ENCODE results near the gene PPP1R12B.
A peak's percentile ranks its signal among the peaks of the same experiment; 100 is the strongest.

The PPP1R12B gene

DNA sequence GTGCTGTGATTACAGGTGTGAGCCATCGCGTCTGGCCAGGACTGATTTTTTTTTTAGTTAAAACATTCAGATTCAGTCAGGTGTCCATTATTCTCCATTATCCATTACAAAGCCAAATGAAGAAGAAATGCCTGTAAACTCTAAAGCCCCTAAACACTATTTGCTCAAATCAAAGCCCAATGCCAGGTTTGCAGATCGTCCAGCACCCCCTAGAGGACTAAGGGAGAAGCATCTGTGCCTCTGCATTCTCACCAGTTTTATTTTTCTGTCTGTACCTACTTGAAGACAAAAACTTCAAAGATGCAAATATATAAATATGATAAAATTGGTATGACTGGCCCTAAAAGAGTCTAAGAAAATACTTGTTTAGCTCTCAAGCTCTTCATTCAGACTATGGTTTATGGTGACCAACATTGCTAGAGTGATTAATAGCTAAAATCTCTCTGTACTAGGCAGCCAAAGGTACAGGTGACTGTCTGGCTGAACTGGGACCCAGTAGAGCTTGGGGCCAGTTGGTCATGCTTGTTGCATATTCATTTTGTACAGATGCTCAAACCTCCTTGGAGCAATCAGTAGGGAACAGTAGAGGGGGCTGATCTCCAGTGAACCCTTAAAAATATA is 223.3 kb downstream of the PPP1R12B start:
- Histone ChIP-seq H3K9me3 (ENCODE audit: control insufficient read depth, insufficient read depth, low read depth, low read length) (no peaks in the 10 kb centered on the region), H3K27ac (ENCODE audit: extremely low read depth, low read depth, low read length) (no peak overlapping the region), H3K4me3 (ENCODE audit: low read depth, low read length) (no peak overlapping the region), H3K4me1 (ENCODE audit: control insufficient read depth, insufficient read depth, low read length) (no peaks in the 10 kb centered on the region), H3K36me3 (ENCODE audit: control insufficient read depth in 2 of 2, insufficient read depth in 1 of 2, low read length in 2 of 2) (no peaks in the 10 kb centered on the region)
- TF ChIP-seq ZNF354C (tag by site-specific recombination; IDR thresholded peaks at IDR 0.05; ENCODE audit: borderline replicate concordance, low read depth) (no peak), ZNF660 (tag by site-specific recombination; IDR thresholded peaks at IDR 0.05) (0 out of 2 replicates have a peak, but pooled peaks have one; percentile 25), GFI1B (tag by site-specific recombination; IDR thresholded peaks at IDR 0.05) (peak; percentile 89), ZNF791 (tag by site-specific recombination; IDR thresholded peaks at IDR 0.05) (no peak), ZNF654 (tag by site-specific recombination; IDR thresholded peaks at IDR 0.05; ENCODE audit: low read depth) (peak; percentile 71)
- TF ChIP-seq, protein P1, sequence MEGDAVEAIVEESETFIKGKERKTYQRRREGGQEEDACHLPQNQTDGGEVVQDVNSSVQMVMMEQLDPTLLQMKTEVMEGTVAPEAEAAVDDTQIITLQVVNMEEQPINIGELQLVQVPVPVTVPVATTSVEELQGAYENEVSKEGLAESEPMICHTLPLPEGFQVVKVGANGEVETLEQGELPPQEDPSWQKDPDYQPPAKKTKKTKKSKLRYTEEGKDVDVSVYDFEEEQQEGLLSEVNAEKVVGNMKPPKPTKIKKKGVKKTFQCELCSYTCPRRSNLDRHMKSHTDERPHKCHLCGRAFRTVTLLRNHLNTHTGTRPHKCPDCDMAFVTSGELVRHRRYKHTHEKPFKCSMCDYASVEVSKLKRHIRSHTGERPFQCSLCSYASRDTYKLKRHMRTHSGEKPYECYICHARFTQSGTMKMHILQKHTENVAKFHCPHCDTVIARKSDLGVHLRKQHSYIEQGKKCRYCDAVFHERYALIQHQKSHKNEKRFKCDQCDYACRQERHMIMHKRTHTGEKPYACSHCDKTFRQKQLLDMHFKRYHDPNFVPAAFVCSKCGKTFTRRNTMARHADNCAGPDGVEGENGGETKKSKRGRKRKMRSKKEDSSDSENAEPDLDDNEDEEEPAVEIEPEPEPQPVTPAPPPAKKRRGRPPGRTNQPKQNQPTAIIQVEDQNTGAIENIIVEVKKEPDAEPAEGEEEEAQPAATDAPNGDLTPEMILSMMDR (tag by site-specific recombination; IDR thresholded peaks at IDR 0.05): peak; percentile 24; the same call in 1 of the 2 replicates
- ChIA-PET POLR2A (no interaction called here), CTCF (interaction anchor here (0.6 to 2.9 kb wide), 35 partner anchors 7 to 575 kb away, joined by 3 to 20 read pairs (median 4); no protein-coding TSS in a partner anchor)

DNA sequence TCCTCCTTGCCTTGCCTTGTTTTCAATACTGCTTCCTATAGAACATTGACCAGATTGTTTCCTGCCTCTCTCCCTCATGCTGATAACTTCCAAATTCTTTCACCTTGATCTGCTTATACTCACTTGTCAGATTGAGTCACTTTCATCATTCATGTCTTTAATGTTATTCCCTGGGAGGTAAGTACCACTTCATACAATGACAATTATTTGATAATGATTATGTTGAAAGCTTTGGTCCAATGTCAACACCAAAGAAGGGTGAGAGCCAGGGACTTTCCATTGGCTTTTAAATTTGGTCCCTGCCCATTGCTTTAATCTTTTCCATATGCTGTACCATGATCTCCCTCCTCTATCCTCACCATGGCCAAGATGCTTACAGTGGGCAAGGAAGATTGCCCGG is 224.4 kb downstream of the PPP1R12B start:
- CTCF ChIA-PET: interaction anchor here (1.2 to 2.9 kb wide), 7 partner anchors 8 to 73 kb away, joined by 3 to 20 read pairs (median 6); no protein-coding TSS in a partner anchor
- Histone ChIP-seq H3K36me3 (ENCODE audit: control insufficient read depth in 2 of 2, insufficient read depth in 1 of 2, low read length in 2 of 2) (no peaks in the 10 kb centered on the region), H3K4me3 (ENCODE audit: low read depth, low read length) (no peak overlapping the region), H3K4me1 (ENCODE audit: control insufficient read depth, insufficient read depth, low read length) (no peaks in the 10 kb centered on the region), H3K9me3 (ENCODE audit: control insufficient read depth, insufficient read depth, low read depth, low read length) (no peaks in the 10 kb centered on the region), H3K27ac (ENCODE audit: extremely low read depth, low read depth, low read length) (no peak overlapping the region)
- TF ChIP-seq GLIS1 (tag by site-specific recombination; IDR thresholded peaks at IDR 0.05) (peak; percentile 41; the same call in 1 of the 2 replicates), WT1 (tag by site-specific recombination; IDR thresholded peaks at IDR 0.05) (peak; percentile 60), ZNF654 (tag by site-specific recombination; IDR thresholded peaks at IDR 0.05; ENCODE audit: low read depth) (no peak)
- POLR2A ChIA-PET: no interaction called here

DNA sequence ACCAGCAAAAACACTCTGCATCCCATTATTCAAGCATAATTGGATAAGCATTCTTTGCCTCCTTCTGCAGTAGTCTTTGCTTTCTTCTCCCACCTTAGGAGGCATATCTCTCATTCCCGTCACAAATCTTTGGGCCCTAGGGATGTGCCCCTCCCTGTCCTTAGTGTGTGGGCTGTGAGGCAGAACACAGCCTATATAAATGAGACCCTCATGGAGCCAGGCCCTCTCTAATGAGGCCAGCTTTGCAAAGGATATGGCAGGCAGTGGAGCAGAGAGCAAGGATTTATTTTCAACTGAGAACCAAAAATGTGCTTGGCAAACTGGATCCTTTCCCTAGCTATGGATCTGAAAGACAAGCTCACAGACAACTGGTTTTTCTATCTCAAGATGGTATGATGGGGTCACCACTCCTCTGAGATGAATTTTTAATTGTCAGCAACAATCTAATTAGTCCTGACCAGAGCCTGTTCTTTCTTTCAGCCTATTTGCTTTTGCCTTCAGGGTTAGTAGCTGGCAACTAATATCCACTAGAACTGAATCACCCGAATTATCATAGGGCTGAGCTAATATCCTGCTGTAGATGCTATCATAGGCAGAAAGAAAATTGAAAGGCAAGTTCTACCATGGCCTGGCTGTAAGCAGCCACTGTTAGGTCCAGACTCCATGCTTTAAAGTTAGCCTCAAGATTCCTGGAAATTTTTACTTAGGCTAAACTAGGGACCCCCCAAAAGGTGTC is 227.6 kb downstream of the PPP1R12B start:
- CTCF ChIA-PET: interaction anchor here (0.8 to 1.8 kb wide), 6 partner anchors 24 to 234 kb away, joined by 3 to 11 read pairs (median 4); no protein-coding TSS in a partner anchor
- H3K9me3 ChIP-seq (ENCODE audit: control insufficient read depth, insufficient read depth, low read depth, low read length): no peaks in the 10 kb centered on the region
- peaks cover 0 to 4% of the 10 kb centered on the region in 2 experiments; a peak in 1 of 3 replicates for H3K36me3 ChIP-seq (ENCODE audit: control insufficient read depth in 2 of 2, insufficient read depth in 1 of 2, low read length in 2 of 2)
- peaks cover 8% of the 10 kb centered on the region for H3K4me1 ChIP-seq (ENCODE audit: control insufficient read depth, insufficient read depth, low read length)
- POLR2A ChIA-PET: no interaction called here
- no peak overlapping the region for H3K4me3 ChIP-seq (ENCODE audit: low read depth, low read length)
- no peak overlapping the region for H3K27ac ChIP-seq (ENCODE audit: extremely low read depth, low read depth, low read length)
- TF ChIP-seq, protein P2, sequence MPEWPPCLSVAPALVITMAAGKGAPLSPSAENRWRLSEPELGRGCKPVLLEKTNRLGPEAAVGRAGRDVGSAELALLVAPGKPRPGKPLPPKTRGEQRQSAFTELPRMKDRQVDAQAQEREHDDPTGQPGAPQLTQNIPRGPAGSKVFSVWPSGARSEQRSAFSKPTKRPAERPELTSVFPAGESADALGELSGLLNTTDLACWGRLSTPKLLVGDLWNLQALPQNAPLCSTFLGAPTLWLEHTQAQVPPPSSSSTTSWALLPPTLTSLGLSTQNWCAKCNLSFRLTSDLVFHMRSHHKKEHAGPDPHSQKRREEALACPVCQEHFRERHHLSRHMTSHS (tag by site-specific recombination; IDR thresholded peaks at IDR 0.05): no peak
- TF ChIP-seq ZNF138 (tag by site-specific recombination; IDR thresholded peaks at IDR 0.05; ENCODE audit: borderline replicate concordance) (no peak), MEIS1 (CRISPR knock-in tag; IDR thresholded peaks at IDR 0.05; ENCODE audit: borderline replicate concordance) (no peak), ZSCAN23 (tag by site-specific recombination; IDR thresholded peaks at IDR 0.05) (no peak), ZNF2 (tag by site-specific recombination; IDR thresholded peaks at IDR 0.05) (no peak), ZNF785 (tag by site-specific recombination; IDR thresholded peaks at IDR 0.05) (no peak), KLF8 (tag by site-specific recombination; IDR thresholded peaks at IDR 0.05) (no peak), ZNF704 (tag by site-specific recombination; IDR thresholded peaks at IDR 0.05) (no peak), ZNF394 (tag by site-specific recombination; IDR thresholded peaks at IDR 0.05; ENCODE audit: borderline replicate concordance) (no peak), ZNF658 (tag by site-specific recombination; IDR thresholded peaks at IDR 0.05) (no peak), PRDM6 (tag by site-specific recombination; IDR thresholded peaks at IDR 0.05) (no peak), ZNF529 (tag by site-specific recombination; IDR thresholded peaks at IDR 0.05; ENCODE audit: insufficient replicate concordance) (no peak), ZNF266 (tag by site-specific recombination; IDR thresholded peaks at IDR 0.05; ENCODE audit: low read depth) (no peak), YY1 (tag by site-specific recombination; IDR thresholded peaks at IDR 0.05) (no peak), ZNF423 (tag by site-specific recombination; IDR thresholded peaks at IDR 0.05) (no peak), TCF7L2 (IDR thresholded peaks at IDR 0.05; ENCODE audit: borderline replicate concordance, low read depth, low read length) (no peak), ZNF624 (tag by site-specific recombination; IDR thresholded peaks at IDR 0.05) (no peak)
